Stimulated activated naive CD8-positive, alpha-beta T cell treated with anti-CD3 and anti-CD28 coated beads, Interleukin-15, Interleukin-2, amounts not matched to agents 100 ng/mL and 50 ng/mL, for 24 hours (primary cell): ENCODE measurements around the gene SLC25A23.
"Not testable (repeated sequence)": the region's sequence is repeated elsewhere in the genome, so short reads cannot be mapped to it uniquely, and the experiment has no call there.

Experiments used
- H3K27ac Mint-ChIP-seq: one replicate; pipeline ENCODE4 v1.8.0; 2021; ENCODE audit warnings: mild to moderate bottlenecking, mixed read lengths
- H3K27me3 Mint-ChIP-seq: one replicate; pipeline ENCODE4 v1.8.0; 2021; ENCODE audit warnings: mixed read lengths
- H3K36me3 Mint-ChIP-seq: one replicate; pipeline ENCODE4 v1.8.0; 2021; ENCODE audit warnings: low read depth, mixed read lengths
- H3K4me1 Mint-ChIP-seq: one replicate; pipeline ENCODE4 v1.8.0; 2021; ENCODE audit warnings: low read depth, mixed read lengths
- H3K4me3 Mint-ChIP-seq: one replicate; pipeline ENCODE4 v1.8.0; 2021; ENCODE audit warnings: mild to moderate bottlenecking, mixed read lengths
- H3K9me3 Mint-ChIP-seq: one replicate; pipeline ENCODE4 v1.8.0; 2021; ENCODE audit warnings: mixed read lengths

Gene SLC25A23

DNA sequence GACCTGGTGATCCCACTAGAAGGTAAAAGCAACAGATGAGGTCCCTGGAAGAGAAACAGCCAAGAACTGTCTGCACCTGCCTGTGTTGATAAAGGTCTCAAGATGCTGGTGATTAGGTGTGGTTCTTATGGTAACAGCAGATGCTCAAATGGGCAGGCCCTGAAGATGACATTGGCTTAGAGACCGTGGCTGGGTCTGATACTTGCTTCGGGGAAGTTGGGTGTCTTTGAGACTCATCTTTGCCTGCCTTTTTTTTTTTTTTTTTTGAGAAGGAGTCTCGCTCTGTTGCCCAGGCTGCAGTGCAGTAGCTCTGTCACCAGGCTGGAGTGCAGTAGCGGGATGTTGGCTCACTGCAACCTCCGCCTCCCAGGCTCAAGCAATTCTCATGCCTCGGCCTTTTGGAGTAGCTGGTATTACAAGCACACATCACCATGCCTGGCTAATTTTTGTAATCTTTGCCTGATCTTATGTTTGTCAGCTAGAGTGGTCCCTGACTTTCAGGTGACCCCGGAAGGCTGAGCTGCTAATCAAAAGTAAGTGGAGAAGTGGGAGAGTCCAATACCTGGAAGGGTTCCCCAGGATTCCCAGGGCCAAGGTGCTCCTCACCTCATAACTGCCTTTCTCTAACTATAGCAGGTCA, 7.9 kb downstream of the SLC25A23 start:
- no peaks in the 10 kb centered on the region for H3K4me1 Mint-ChIP-seq
- H3K27ac Mint-ChIP-seq = no peak overlapping the region
- no peak overlapping the region for H3K4me3 Mint-ChIP-seq
- H3K27me3 Mint-ChIP-seq = no peaks in the 10 kb centered on the region
- H3K36me3 Mint-ChIP-seq = peaks cover 24% of the 10 kb centered on the region
- peaks cover 7% of the 10 kb centered on the region for H3K9me3 Mint-ChIP-seq

DNA sequence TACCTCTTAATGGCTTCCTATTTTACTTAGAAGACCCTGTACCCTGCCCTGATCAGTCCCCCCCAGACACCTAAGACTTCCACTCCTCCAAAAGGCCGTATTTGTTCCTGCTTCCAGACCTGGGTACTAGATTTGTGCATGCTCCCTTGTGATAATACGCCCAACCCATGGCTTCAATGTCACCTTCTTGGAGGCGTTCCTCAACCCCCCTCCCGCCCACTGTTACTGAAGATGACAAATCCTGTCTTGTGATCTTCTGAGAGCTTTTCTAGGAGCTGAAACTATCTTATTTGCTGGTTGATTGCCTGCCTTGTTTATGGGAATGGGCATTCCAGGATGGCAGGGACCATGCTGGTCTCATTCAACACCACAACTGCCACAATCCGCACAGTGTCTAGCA, 9.4 kb downstream of the SLC25A23 start:
- Mint-ChIP-seq H3K27me3 (no peaks in the 10 kb centered on the region), H3K4me3 (no peak overlapping the region), H3K9me3 (peaks cover 4% of the 10 kb centered on the region), H3K4me1 (no peaks in the 10 kb centered on the region), H3K27ac (no peak overlapping the region), H3K36me3 (peaks cover 20% of the 10 kb centered on the region)

DNA sequence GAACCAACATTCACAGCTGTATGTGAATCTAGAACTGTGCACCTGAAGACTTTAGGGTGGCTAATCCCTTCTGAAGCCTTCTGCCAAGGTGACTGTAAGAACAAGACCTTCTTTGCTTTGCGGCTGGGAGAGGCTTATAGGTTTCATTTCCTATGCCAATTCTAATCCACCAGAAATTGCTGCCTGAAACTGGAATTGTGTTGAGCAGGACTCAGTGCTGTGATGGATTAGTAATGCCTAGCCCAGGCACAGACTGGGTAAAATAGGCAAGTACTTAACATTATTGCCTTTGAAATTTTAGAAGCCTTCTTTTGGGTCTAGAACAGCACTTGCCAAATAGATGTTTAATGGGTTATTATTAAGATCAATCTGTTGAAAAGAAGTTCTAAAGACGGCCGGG, 11.5 kb downstream of the SLC25A23 start:
- Mint-ChIP-seq H3K36me3 (peaks cover 4% of the 10 kb centered on the region), H3K4me3 (no peak overlapping the region), H3K27me3 (no peaks in the 10 kb centered on the region), H3K27ac (no peak overlapping the region), H3K4me1 (no peaks in the 10 kb centered on the region), H3K9me3 (no peaks in the 10 kb centered on the region)

DNA sequence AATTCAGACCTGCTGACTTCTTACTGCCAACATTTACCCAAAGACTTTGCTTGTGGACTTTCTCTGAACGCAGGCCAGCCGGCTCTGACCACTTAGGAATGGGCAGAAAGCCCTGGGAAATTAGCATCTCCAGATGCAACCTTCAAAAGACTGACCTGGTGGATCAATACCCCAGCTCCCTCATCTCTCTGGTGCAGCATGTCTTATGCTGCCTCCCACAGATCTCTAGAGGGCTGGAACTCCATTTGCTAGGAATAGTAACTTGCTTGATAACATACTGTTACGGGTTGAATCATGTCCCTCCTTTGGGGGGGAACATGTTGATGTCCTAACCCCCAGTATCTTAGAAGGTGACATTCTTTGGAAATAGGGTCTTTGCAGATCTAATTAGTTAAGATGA, 13.1 kb downstream of the SLC25A23 start:
- Mint-ChIP-seq H3K4me1 (no peaks in the 10 kb centered on the region), H3K27ac (no peak overlapping the region), H3K36me3 (peaks cover 4% of the 10 kb centered on the region), H3K27me3 (no peaks in the 10 kb centered on the region), H3K4me3 (no peak overlapping the region), H3K9me3 (no peaks in the 10 kb centered on the region)

DNA sequence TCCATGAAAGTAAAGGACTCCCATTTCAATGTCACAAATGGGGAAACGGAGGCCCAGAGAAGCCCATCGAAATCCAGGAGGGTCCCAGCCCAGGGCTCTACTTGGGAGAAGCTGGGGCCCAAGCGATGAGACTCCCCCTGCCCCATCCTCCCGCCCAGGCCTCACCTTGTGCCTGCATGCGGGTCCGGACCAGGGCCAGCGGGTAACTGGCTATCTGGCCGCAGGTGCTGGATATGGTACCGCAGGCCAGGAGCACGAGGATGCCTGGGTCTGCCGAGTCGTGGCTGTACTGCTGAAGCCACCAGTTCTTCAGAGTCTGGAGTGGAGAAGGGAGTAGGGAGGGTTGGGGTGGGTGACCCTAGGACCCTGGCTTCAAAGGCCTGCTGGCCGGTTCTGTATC, 15.6 kb downstream of the SLC25A23 start:
- H3K4me3 Mint-ChIP-seq = no peak overlapping the region
- H3K36me3 Mint-ChIP-seq = no peaks in the 10 kb centered on the region
- no peak overlapping the region for H3K27ac Mint-ChIP-seq
- H3K27me3 Mint-ChIP-seq = no peaks in the 10 kb centered on the region
- no peaks in the 10 kb centered on the region for H3K4me1 Mint-ChIP-seq
- no peaks in the 10 kb centered on the region for H3K9me3 Mint-ChIP-seq

DNA sequence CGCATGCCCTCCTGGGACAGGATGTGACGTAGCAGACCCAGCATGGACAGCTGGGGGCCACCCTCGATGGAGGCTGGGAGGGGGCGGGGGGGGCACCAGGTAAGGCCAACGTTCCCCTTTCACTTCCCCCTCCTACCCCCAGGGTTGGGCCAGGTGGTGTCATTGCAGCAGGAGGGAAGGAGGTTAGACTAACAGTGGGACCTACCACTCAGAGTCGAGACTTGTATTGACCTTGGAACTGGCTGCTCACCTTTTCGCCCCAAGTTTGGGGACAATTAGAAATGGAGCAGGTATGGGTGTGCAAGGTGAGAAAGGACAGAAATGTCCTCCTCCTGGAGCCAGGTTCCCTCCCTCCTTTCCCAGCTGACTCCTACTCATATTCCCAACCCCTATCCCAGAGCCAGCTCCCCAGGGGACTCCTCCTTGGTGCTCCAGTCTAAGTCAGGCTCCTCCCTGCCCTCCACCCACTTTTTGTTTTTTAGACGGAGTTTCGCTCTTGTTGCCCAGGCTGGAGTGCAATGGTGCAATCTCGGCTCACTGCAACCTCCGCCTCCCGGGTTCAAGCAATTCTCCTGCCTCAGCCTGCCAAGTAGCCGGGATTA, 17.4 kb downstream of the SLC25A23 start:
- Mint-ChIP-seq H3K4me1 (no peaks in the 10 kb centered on the region), H3K4me3 (no peak overlapping the region), H3K36me3 (no peaks in the 10 kb centered on the region), H3K27ac (no peak overlapping the region), H3K9me3 (no peaks in the 10 kb centered on the region), H3K27me3 (no peaks in the 10 kb centered on the region)

DNA sequence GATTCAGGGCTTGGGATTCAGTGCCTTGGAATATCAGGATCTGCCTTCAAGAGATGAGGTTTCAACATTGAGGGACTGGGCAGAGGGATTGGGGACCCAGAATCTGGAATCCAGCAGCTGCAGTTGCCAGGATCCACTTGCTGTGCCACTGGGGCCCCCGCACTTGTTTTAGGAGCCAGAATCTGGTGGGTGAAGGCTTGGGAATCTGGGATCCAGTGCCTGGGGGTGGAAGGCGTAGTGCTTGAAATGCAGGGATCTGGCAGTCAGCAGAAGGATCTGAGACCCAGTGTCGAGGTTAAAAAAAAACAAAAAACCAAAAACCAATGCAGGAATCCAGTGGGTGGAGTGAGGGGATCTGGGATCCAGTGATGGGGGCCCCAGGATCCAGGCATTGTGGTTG, 18.7 kb downstream of the SLC25A23 start:
- Mint-ChIP-seq H3K36me3 (no peaks in the 10 kb centered on the region), H3K27ac (no peak overlapping the region), H3K4me1 (no peaks in the 10 kb centered on the region), H3K9me3 (no peaks in the 10 kb centered on the region), H3K27me3 (no peaks in the 10 kb centered on the region), H3K4me3 (no peak overlapping the region)

DNA sequence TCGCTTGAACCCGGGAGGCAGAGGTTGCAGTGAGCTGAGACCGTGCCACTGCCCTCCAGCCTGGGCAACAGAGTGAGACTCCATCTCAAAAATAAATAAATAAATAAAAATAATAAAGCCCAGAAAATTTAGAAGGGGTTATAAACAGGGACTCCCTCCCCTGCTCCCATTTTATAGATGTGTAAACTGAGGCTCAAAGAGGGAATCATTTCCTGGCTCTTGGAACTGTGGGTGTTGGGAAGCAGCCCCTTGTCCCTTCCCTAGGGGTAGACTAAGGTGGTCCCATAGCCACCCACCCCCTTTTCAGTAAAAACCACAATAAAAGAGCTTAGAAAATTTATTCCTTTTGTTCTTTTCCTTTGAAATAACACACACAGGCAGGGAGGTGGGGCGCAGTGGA, 19.8 kb downstream of the SLC25A23 start:
- H3K36me3 Mint-ChIP-seq = no peaks in the 10 kb centered on the region
- no peaks in the 10 kb centered on the region for H3K27me3 Mint-ChIP-seq
- no peaks in the 10 kb centered on the region for H3K4me1 Mint-ChIP-seq
- H3K27ac Mint-ChIP-seq = no peak overlapping the region
- H3K9me3 Mint-ChIP-seq = no peaks in the 10 kb centered on the region
- no peak overlapping the region for H3K4me3 Mint-ChIP-seq

DNA sequence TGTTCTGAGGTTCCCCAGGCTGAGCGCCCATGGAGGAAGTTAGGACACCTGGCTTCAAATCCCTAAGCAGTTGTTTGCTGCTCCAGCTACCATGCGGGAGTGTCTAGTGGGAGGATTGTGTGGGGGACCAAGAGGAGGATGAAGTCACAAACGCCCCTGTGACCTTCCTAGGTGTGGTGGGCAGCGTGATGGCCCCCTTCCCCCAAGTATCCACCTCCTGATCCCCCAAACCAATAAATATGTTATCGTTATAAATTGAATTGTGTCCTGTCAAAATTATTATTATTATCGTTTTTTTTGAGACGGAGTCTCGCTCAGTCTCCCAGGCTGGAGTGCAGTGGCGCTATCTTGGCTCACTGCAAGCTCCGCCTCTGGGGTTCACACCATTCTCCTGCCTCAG, 25.9 kb downstream of the SLC25A23 start, which contains the start of gene SLC25A41:
TSS of gene SLC25A41 (minus strand) at position 101 of the 400 bp plus-strand sequence. CDS start at position 31, 70 bp downstream.
- H3K27ac Mint-ChIP-seq = no peak within 1 kb of the TSS
- H3K4me1 Mint-ChIP-seq = peaks cover 3% of the 10 kb centered on the region
- H3K4me3 Mint-ChIP-seq = no peak within 1 kb of the TSS
- no peaks in the 10 kb centered on the region for H3K36me3 Mint-ChIP-seq
- H3K27me3 Mint-ChIP-seq = no peaks in the 10 kb centered on the region
- no peaks in the 10 kb centered on the region for H3K9me3 Mint-ChIP-seq

DNA sequence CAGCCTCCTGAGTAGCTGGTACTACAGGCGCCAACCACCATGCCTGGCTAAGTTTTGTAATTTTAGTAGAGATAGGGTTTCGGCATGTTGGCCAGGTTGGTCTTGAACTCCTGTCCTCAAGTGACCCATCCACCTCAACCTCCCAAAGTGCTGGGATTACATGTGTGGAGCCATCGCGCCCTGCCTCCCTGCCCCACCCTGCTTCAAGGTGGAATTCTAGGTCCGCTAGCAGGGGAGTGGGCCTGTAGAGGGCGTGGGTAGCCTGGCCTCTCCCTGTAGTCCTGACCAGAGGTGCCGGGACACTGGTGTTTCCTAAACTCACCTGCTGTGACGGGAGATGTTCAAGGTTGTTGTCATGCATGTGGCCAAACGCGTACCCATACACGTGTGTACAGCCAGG, 26.4 kb downstream of the SLC25A23 start:
- no peaks in the 10 kb centered on the region for H3K9me3 Mint-ChIP-seq
- H3K27me3 Mint-ChIP-seq = no peaks in the 10 kb centered on the region
- no peaks in the 10 kb centered on the region for H3K36me3 Mint-ChIP-seq

DNA sequence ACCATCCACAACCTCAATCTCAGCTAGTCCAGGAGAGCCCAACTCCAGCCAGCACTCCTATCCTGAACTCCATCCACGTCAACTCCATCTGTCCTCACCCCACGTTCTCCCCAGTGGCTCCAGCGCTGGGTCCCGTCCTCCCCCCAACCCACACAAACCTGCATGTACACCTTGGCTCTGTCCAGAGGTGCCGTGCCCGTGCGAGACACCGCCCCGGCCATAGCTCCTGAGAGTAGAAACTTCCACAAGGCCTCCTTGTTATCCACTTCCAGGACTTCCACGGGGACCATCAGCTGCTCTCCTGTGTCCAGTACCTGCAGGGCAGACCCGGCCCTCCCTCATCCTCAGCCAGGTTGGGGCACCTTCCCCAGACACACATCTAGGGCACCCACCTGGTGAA, 27.7 kb downstream of the SLC25A23 start:
- H3K36me3 Mint-ChIP-seq = no peaks in the 10 kb centered on the region
- no peaks in the 10 kb centered on the region for H3K9me3 Mint-ChIP-seq
- H3K27ac Mint-ChIP-seq = no peak overlapping the region
- no peak overlapping the region for H3K4me3 Mint-ChIP-seq
- H3K27me3 Mint-ChIP-seq = no peaks in the 10 kb centered on the region
- peaks cover 3% of the 10 kb centered on the region for H3K4me1 Mint-ChIP-seq

More for the DNA sequence above, 26.4 kb downstream of the SLC25A23 start:
- Mint-ChIP-seq H3K4me1 (peaks cover 3% of the 10 kb centered on the region), H3K4me3 (no peak overlapping the region), H3K27ac (no peak overlapping the region)

DNA sequence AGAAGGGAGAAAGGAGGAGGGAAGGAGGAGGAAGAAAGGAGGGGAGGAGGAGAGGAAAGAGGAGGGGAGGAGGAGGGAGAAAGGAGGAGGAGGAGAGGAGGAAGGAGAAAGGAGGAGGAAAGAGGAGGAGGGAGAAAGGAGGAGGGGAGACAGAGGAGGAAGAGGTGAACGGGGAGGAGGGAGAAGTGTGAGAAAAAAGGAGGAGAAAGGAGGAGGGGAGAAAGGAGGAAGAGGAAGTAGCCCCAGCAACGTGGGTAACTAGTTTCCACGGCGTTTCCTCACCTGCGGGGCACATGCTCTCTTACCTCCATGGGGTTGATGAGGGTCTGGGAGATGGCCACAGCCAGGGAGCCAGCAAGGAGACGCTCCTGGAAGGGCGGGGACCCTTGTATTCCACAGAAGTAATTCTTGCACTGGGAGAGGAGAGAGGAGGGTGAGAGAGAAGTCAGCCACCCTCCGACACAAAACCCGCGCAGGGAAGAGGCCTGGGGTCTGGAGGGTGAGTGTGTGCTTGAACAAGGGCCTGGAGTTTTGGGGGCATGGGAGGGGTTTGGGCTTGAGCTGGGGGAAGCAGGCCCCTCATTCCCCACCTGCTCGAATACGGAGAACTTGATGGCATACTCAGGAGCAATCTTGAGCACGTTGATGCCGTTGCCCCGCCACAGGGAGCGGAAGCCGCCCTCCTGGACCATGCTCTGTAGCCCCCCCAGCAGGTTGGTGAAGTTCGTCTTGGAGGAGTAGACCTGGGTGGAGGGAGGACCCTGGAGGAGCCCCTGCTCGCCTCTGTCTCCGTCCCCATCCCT, 30.0 kb downstream of the SLC25A23 start:
- peak overlapping the region; percentile 52 for H3K27ac Mint-ChIP-seq
- peak overlapping the region; percentile 71 for H3K4me3 Mint-ChIP-seq
- H3K9me3 Mint-ChIP-seq = no peaks in the 10 kb centered on the region
- peaks cover 13% of the 10 kb centered on the region for H3K4me1 Mint-ChIP-seq
- no peaks in the 10 kb centered on the region for H3K27me3 Mint-ChIP-seq
- H3K36me3 Mint-ChIP-seq = no peaks in the 10 kb centered on the region

DNA sequence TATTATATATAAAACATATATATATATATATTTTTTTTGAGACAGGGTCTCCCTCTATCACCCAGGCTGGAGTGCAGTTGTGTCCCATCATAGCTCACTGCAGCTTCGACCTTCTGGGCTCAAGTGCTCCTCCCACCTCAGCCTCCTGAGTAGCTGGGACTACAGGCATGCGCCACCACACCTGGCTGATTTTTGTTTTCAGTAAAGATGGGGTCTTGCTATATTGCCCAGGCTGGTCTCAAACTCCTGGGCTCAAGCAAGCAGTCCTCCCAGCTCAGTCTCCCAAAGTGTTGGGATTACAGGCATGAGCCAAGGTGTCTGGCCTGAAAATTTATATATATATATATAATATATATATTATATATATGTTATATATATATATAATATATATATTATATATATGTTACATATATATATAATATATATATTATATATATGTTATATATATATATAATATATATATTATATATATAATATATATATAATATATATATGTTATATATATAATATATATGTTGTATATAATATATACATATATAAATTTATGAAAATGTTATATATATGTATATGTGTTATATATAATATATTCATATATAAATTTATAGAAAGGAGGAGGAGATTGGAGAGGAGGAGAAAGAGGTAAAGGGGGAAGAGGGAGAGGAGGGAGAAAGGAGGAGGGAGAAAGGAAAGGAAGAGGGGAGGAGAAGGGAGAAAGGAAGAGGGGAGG, 30.7 kb downstream of the SLC25A23 start:
- peaks cover 13% of the 10 kb centered on the region for H3K4me1 Mint-ChIP-seq
- H3K27ac Mint-ChIP-seq, H3K4me3 Mint-ChIP-seq, H3K9me3 Mint-ChIP-seq, H3K36me3 Mint-ChIP-seq, H3K27me3 Mint-ChIP-seq: not testable (repeated sequence)

DNA sequence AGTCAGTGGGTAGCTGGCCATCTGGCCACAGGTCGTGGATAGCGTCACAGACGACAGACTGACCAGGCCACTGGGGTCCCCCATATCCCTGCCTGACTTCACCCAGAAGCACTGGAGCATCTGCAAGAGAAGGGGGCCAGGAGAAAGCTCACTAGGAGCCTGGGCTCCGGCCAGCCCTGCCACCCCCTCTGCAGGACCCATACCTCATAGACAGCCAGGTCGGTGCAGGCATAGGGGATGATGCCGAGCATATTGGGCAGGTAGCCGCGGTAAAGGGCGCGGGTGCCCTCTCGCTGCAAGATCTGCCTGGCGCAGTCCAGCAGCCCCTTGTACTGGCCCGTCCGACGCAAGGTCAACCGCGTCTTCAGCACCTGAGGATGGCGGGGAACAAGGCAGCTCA, 32.5 kb downstream of the SLC25A23 start:
- Mint-ChIP-seq H3K4me1 (peaks cover 30% of the 10 kb centered on the region), H3K9me3 (no peaks in the 10 kb centered on the region), H3K27ac (no peak overlapping the region), H3K27me3 (no peaks in the 10 kb centered on the region), H3K36me3 (peaks cover 11% of the 10 kb centered on the region), H3K4me3 (no peak overlapping the region)
